ENCODE results near the gene GABRR1.
"Not testable (repeated sequence)": the region's sequence is repeated elsewhere in the genome, so short reads cannot be mapped to it uniquely, and the experiment has no call there.

The GABRR1 gene

DNA sequence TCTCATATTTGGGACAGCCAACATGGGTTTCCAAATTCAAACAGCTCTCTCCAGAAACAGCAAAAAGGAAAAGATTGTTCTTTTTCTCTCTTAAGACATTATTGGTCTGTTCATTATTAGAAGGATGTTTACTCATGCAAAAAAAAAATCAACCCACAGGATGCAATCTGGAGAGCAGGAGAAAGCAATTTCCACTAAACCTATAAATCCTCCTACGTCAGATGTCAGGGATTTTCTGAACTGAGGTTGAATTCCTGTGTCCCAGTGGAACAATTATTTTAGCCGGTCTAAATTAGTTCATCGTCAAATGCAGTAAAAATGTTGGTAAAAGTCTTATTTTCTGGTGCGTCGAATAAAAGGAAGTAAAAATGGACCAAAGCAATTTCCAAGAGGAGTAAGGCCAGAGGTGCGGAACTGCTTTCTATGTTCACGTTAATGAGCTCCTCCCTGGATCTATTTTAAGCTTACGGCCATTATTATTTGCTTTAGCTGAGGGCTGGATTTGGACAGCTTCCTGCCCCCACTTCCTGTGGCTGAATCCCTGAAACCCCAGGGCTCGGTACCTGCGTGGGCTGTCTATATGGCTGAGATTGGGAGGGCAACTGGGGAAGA is at the start of gene GABRR1:
GABRR1 (minus strand) TSS at position 60 of the 612 bp plus-strand sequence; CDS start at position 24, 36 bp downstream.
- DNase-seq (ENCODE audit: low read depth), result peak; percentile 6

DNA sequence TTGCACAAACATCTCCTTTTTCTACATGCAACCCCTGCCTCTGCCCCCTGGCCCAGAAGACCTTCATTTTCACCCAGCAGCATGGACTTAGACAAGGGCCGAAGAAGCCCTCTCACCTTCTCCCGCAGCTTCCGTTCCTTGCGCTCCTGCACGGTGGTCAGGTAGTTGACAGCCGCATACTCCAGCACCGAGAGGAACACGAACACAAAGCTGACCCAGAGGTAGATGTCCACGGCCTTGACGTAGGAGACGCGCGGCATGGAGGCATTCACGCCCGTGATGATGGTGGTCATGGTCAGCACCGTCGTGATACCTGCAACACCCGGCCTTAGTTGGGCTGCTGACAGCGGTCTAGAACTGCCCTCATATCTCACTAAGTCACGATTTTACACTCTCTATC is 47.1 kb upstream of the GABRR1 start:
- no peak for DNase-seq (ENCODE audit: low read depth)

DNA sequence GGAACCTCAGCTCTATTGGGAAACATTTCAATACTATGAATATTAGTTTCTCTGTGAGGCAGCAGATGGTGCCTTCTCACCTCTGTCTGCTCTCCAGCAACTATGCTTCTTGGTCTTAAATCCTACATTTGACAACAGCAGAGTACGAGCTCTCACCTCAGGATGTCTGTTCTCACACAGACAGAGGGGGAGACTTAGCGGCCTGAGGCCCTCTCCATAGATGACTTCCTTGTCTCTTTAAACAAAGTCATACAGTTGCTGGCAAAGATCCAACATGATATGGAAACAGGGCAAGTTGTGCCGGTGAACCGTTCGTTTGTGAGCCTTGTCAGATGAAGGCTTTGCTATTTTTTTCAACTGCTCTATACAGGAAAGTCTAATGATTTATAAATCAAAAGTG is 43.7 kb upstream of the GABRR1 start:
- no peak for DNase-seq (ENCODE audit: low read depth)

DNA sequence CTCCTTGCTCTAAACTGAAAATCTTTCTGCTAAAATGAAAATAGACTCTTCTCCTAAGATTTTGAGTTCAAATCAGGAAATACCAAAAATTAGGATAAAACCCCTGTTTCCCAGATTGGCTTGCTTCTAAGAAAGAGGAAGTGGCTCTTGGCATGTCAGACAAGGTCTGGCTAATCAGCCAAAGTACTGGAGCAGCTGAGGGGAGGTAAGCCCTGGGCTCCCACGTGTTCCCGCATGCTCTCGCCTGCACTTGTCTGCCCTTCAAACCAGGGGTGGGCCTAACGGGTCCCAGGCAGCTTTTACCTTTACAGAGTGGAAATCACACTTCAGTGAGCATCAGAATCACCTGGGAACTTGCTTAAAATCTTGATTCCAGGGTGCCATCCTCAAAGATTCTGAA is 43.2 kb upstream of the GABRR1 start:
- no peak for DNase-seq (ENCODE audit: low read depth)

DNA sequence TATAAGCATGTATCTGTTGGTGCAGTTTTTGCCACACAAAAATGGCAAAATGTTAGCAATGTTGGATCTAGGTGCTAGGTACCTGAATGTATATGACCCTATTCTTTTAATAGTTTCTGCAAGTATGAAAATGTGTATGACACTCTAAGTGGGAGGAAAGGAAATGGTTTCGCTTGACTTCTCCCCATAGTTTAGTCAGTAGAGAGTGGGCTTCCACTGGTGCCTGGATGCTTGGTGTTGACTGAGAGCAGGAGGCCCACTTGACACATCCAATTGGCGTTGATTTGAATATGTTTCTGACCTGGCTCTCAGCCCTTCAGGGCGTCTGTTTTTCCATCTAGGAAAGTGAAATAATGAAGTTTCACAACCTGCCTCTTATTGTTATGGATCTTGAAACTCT is 41.8 kb upstream of the GABRR1 start:
- no peak for DNase-seq (ENCODE audit: low read depth)

DNA sequence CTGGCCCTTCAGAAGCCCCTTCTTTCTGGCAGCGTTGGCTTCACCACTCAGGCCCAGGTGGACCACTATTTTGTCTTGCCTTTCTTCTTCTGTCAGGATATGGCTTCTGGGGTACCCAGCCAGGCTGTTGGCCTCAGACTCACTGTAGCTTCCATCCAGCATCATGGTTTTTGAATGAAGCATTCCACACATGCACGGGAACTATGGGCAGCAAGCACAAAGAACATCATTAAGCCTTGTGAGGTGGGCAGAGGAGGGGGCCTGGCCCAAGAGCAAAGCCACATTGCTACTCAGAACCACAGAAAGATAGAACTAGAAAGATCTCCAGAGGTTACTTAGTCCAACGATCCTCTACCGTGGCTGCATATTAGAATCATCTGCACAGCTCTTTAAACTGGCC is 40.6 kb upstream of the GABRR1 start:
- no peak for DNase-seq (ENCODE audit: low read depth)

DNA sequence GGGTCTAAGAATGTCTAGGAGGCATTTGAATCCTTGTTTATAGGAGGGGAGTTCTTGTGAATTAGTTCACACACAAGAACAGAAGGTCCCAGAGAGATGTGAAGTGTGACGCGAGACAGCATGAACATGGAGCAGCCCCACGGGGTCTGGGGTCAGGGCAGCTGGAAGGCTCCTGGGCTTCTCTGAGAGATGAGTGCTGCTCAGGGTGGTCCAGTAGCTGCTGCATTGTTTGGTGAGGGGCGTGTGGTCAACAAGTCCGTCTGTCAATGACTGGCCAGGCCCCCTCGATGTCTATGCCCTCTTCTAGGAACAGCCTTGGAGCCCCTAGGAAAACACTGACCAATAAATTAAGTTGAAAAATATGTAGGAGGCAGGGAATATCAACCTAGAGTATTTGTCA is 40.2 kb upstream of the GABRR1 start:
- no peak for DNase-seq (ENCODE audit: low read depth)

DNA sequence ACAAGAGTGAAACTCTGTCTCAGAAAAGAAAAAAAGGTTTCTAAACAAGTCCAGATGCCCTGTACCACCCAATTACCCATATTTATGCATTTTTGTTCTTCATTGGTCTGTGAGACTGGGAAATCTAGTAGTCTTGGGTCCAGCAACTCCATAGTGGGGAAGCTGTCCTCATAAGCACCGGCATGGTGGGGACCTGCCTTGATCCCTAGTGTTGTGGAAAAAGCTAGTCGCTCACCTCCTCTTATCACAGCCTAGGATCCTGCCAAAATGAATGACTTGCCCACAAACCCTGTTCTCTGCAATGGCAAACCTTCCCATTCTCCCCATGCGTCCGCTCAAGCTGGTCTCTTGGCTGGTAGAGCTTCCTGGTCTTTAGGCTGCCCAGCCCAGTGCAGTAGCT is 38.3 kb upstream of the GABRR1 start:
- no peak for DNase-seq (ENCODE audit: low read depth)

DNA sequence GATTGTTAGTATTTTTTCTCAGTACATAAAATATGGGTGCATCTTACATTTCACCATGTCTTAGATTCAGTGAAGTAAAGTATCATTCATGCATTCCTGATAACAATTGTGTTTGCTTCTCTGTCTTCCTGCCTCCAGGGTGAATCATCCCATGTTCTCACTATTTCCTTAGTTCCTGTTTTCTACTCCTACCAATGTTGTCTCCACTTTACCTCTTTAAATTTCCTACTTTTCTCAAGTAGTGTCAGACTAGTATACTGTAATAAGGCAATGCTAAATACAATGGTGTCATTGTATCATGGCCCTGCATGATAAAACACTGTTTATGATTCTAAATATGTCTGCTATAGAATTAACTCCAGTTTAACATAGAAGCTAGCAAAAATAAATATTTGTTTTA is 37.4 kb upstream of the GABRR1 start:
- DNase-seq (ENCODE audit: low read depth), result no peak

DNA sequence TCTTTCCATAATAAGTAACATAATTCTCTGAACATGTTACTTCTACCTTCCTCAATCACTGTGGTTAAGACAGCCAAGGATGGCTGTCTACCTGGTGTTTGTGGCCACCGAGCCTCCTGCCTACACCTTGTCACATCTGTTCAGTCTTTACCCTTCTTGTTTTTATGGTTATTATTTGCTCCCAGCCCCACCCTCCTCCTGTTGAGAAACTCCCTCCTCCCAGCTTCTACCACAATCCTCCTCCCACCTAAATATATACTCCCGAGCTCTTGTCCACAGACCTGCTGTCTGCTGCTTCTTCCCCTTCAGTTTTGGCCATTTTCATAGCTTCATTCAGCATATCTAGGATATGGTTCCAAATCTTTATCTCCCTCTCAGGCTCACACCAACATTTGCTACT is 35.7 kb upstream of the GABRR1 start:
- DNase-seq (ENCODE audit: low read depth), result no peak

DNA sequence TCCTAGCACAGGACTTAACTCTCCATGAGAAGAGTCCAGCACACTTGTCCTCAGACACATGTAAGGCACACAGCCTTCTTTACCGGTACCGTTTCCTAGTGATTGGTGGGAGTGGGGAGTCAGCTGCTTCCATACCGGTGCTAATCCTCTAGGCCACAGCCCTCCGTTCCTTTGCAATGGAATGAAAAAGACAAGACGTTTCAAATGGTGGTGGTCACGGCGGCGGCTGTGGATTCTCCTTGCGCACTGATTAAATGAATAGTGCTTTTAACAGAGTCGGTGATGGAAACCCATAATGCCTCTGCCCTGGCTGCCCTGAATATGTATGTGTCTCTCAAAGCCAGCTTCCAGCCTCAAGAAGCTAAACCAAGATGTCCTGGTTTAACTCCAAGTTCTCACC is 34.8 kb upstream of the GABRR1 start:
- DNase-seq (ENCODE audit: low read depth), result no peak

DNA sequence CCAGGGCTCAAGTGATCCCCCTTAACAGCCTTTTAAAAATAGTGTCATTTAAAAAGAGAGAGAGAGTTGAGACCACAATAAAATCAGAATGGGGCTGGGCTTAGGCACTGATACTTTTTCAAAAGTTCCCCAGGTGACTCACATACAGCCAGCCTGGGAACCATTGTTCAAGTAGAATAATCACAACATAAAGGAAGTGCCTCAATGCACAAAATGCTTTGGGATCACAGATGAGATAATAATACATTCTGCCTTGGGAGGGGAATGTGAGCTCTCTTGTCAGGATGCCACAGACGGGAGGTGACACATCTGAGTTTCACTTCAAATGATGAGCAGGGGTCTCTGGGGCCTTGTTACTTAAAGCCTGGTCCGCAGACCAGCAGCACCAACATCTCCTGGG is 34.0 kb upstream of the GABRR1 start:
- no peak for DNase-seq (ENCODE audit: low read depth)

DNA sequence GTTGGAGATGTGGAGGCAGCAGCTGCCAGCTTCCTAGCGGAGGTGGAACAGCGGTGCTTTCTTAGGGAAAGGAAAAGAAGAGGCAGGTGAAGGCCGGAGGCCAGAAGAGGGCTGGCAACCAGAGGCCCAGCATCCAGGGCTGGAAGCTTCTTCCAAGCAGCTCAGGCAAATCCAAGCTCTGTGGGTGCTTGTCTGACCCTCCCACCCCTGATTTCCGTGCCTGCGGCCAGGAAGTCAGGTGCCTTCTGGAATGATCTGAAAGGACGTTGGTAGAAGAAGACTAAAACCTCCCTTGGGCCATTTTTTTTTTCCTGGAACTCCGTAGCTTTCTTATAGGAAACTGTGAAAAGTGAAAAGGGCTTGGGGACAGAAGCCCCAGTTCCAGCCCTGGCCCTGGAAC is 33.1 kb upstream of the GABRR1 start:
- no peak for DNase-seq (ENCODE audit: low read depth)

DNA sequence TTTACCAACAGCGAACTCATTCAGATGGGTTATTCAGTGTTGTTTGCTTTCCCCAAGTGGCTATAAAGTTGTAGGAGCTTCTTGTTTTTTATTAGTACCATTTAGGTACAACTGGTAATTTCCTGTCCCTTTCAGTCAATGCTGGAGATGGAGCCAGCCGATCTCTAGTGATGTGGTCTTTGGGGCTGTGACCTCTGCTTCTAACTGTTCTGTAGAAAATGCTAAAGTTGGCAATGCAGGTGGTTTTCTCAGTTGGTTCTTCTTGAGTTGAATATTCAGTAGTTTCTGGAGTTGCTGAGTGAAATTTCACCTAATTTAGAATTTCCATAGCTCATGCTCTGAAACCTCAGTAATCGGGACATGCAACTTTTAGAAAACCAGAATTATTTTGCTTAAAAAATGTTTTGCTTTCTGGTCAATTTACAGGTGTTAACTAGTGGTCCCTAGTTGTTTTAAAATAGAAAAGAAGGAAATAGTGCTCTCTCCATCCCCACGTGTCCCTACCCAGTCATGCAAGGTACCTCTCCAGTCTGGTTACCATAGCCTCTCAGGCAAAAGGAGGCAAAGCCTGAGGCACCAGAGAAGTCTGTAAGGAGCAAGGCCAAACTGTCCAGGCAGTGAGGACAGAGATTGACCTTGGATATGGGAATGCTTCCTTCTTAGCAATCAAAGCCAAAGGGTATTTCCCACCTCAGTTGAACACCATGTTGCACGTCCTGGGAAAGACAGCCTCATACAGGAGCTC is 27.3 kb upstream of the GABRR1 start:
- DNase-seq (ENCODE audit: low read depth), result no peak

DNA sequence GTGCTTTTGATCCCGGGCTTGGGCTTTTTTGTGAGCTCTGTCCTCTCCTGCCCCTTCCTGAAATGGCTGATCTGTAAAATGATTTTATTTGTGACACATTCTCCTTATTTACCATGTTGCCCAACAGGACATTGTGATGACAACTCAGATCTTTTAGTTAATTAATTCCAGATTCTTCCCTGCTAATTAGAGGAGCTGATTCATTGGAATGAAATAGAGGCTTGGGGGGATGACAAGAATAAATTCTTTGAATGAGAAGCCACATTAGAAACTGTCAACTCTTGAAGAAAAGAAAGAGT is 26.1 kb upstream of the GABRR1 start:
- DNase-seq (ENCODE audit: low read depth), result peak; percentile 20

DNA sequence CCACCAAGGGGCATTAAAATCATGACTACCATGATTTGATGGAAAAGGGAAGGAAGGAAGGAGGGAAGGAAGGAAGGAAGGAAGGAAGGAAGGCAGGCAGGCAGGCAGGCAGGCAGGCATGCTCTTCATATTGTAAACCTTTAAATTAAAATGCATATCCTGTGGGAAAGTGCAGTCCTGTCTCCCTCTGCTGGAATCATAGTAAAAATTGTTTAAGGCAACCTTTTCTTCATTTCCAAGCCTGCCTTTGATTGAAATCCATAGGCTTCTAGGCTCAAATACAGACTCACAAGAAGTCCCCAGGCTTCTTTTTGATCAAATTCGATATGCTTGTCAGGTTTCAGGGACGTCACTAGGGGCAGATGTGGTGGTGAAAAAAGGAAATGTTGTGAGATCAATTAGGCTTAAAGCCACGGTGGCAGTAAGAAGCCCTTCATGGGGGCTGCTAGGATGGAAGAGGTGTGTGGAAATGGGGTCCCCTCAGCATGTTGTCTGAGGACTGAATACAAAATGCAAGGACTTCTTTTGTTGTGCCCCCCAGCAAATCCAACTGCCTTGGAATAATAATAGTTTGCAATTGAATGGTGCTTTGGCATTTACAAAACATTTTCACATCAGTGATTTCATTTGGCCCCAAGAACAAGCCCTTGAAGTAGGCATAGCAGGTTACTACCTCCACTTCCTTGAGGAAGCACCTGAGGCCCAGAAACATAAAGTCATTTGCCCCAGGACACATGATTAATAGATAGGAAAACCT is 25.6 kb upstream of the GABRR1 start:
- peak; percentile 57 for DNase-seq (ENCODE audit: low read depth)

DNA sequence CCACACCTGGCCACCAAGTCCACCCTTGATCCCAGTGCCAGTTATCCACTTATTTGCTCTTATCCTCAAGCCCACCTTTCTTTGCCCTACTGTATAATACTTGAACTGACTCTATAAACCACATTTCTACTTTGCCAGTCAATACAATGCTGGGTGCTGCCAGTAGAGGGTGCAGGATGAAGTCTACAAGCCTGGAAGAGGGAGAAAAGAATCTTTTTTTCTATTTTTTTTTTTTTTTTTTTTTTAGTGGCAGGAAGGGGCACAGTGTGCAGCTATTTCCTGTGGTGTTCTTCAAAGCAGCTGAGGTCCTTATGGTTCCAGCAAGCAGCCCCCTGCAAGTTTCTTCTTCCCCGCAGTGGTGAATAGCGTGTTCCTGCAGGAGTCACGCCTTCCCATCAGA is 22.2 kb upstream of the GABRR1 start:
- no peak for DNase-seq (ENCODE audit: low read depth)

DNA sequence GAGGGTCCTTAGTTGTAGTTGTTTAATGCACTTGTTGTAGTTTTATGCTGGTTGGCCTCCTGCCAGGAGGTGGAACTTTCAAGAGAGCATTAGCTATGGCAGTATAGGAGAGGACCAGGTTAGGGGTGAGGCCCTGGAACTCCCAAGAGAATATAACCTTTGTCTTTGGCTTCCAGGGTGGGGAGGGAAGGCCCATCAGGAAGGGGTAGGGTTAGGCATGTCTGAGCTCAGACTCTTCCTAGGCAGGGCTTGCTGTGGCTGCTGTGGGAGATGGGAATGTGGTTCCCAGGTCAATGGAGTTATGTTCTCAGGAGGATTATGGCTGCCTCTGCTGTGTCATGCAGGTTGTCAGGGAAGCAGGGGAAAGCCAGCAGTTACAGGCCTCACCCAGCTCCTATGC is 20.0 kb upstream of the GABRR1 start:
- DNase-seq (ENCODE audit: low read depth), result no peak

DNA sequence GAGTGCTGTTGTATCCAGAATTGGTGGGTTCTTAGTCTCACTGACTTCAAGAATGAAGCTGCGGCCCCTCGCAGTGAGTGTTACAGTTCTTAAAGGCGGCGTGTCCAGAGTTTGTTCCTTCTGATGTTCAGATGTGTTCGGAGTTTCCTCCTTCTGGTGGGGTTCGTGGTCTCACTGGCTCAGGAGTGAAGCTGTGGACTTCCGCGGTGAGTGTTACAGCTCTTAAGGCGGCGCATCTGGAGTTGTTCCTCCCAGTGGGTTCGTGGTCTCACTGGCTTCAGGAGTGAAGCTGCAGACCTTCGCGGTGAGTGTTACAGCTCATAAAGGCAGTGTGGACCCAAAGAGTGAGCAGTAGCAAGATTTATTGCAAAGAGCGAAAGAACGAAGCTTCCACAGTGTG is 16.4 kb upstream of the GABRR1 start:
- DNase-seq (ENCODE audit: low read depth), result not testable (repeated sequence)

DNA sequence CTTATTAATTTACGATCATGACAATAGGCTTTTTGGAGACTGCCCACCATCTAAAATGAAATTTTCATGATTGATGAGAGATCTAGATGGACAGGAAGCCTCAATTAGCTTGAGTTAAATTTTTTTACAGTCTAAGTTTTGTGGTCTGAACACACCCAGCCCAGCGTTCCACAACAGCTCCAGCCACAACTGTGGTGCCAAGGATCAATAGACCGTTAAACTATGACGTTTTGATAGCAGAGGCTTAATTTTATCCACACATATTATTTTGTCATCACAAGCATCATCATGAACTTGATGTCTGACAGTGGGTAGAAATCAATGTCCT is 5.5 kb upstream of the GABRR1 start:
- DNase-seq (ENCODE audit: low read depth), result no peak

DNA sequence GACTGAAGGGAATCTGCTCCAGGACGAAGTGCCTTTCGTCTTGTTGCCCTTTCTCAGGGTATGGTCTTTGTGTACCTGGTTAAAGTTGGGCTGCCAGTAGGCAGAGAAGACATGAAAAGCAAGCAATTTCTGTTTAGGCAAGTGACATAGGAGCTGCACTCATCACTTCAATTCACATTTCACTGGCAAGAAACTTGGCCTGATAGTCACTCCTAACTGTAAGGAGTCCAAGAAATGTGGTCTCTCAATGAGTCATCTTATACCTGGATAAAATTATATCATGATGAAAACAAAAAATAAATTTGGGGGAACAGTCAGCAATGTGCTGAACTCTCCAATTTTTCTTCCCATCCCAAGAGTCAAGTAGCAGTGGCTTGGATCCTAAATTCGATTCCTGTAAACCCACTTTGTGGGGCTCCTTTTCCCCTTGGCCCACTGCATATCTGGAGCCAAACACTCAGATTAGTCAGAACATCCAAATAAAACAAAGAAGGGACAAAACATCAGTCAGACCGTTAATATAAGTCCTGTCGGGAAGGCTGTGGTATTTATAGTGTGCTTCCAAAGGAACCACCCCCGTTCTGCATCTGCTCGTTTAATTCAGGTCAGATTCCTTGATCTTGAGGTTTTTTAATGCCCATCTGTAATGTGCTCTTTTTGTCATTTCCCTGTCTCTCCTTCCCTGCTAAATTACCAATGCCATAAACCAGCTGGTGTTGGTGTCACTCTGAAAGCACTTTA is 5.0 kb upstream of the GABRR1 start:
- DNase-seq (ENCODE audit: low read depth), result peak; percentile 6

DNA sequence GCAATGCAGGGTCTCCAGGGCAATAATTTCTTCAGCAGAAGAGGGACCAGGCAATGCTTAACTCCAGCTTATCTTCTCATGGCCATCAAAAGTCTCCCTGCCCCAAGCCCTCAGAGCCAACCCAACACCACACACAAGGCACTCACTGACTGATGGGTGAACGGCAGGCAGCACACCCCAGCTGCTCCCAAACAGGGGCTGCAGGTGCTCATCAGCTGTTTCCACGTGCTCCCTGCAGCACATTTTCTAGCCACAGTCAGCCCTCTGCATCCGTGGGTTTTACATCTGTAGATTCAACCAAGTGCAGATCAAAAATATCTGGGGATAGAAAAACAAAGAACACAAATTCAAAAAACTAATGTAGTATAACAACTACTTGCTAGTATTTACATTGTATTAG is 4.0 kb upstream of the GABRR1 start:
- no peak for DNase-seq (ENCODE audit: low read depth)

DNA sequence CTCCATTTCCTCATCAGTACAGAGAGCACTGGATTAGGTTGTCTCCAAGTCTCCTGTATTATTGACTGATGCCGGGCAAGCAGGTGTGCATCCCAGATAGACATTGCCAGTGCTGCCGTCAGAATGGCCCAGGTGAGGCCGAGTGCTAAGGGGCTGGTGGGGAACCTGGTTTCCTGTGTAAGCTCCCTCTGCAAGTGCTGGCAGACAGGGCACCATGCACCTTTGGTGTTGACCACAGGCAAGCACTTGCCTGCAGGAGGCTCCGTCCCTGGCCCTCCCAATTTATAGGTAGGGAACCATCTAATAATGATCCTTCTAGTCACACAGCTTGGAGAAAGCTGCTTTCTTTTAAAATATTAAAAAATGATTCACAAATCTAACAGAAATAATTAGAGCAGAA is 747 bp downstream of the GABRR1 start:
- DNase-seq (ENCODE audit: low read depth), result no peak

Measured in EH (cell line).